Measurements from ENCODE around the gene ARVCF.
A peak's percentile ranks its signal among the peaks of the same experiment; 100 is the strongest.

The ARVCF gene

GRCh38 chr22:20018001-20018400 is 1.4 kb upstream of the ARVCF start:
- H3K4me3 ChIP-seq (ENCODE audit: low read length) = no peak overlapping the region
- TF ChIP-seq, protein P1, sequence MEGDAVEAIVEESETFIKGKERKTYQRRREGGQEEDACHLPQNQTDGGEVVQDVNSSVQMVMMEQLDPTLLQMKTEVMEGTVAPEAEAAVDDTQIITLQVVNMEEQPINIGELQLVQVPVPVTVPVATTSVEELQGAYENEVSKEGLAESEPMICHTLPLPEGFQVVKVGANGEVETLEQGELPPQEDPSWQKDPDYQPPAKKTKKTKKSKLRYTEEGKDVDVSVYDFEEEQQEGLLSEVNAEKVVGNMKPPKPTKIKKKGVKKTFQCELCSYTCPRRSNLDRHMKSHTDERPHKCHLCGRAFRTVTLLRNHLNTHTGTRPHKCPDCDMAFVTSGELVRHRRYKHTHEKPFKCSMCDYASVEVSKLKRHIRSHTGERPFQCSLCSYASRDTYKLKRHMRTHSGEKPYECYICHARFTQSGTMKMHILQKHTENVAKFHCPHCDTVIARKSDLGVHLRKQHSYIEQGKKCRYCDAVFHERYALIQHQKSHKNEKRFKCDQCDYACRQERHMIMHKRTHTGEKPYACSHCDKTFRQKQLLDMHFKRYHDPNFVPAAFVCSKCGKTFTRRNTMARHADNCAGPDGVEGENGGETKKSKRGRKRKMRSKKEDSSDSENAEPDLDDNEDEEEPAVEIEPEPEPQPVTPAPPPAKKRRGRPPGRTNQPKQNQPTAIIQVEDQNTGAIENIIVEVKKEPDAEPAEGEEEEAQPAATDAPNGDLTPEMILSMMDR (conservative IDR thresholded peaks at IDR 0.05; ENCODE audit: low read length) = no peak
- no peak for DNase-seq (ENCODE audit: low read depth)

DNA sequence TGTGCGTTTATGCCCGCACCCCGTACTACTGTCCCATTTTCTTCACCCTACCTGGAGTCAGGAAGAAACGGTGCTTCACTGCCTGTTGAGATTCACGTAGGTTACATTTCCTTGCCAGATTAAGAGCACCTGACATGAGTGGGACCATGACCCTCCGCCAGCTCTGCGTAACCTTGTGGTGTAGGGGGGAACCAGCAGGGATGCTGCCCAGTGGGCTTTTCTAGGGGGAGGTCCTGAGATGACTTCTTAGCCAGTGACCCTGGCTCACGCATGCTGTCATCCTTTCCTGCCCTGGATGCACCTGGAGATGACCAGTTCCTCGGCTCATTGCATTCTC is 967 bp upstream of the ARVCF start:
- TF ChIP-seq, protein P1 (conservative IDR thresholded peaks at IDR 0.05; ENCODE audit: low read length) = no peak
- no peak overlapping the region for H3K4me3 ChIP-seq (ENCODE audit: low read length)

DNA sequence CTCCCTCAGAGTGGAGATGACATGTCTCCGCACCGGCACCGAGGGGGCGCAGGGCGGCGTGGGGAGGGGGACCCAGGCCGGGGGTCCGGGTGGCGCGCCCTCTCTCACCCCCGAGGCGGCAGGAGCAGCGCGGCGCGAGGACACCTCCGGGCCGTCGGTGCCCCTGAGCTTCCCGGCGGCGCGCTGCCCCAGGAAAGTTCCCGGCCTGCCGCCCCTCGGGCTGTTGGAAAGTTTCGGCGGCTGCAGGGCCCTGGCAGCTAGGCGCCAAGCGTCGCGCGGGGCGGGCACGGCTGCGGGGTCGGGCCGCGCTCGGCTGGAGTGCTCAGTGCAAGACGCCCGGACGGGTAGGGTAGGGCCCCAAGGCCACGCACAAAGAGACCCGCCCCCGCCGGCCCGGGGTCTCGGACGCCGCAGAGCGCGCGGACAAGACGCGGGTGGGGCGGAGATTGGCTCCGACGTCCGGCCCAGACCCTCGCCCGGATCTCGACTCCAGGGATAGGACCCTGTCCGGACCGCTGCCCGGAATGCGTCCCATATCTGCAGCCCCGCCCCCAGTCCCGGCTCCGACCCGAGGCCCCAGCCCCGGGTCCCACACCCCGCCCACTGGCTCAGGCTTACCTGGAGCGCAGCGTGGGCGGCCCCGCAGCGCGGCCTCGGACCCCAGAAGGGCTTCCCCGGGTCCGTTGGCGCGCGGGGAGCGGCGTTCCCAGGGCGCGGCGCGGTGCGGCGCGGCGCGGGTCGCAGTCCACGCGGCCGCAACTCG is 471 bp downstream of the ARVCF start:
- DNase-seq (ENCODE audit: low read depth) = no peak
- TF ChIP-seq, protein P1 (conservative IDR thresholded peaks at IDR 0.05; ENCODE audit: low read length) = no peak

More for the DNA sequence above, 967 bp upstream of the ARVCF start:
- DNase-seq (ENCODE audit: low read depth) = no peak

GRCh38 chr22:20015187-20015625 is 1.4 kb downstream of the ARVCF start:
- DNase-seq (ENCODE audit: low read depth) = no peak
- no peak overlapping the region for H3K4me3 ChIP-seq (ENCODE audit: low read length)
- TF ChIP-seq, protein P1 (conservative IDR thresholded peaks at IDR 0.05; ENCODE audit: low read length) = no peak

More for the DNA sequence above, 471 bp downstream of the ARVCF start:
- H3K4me3 ChIP-seq (ENCODE audit: low read length) = peak overlapping the region; percentile 54

DNA sequence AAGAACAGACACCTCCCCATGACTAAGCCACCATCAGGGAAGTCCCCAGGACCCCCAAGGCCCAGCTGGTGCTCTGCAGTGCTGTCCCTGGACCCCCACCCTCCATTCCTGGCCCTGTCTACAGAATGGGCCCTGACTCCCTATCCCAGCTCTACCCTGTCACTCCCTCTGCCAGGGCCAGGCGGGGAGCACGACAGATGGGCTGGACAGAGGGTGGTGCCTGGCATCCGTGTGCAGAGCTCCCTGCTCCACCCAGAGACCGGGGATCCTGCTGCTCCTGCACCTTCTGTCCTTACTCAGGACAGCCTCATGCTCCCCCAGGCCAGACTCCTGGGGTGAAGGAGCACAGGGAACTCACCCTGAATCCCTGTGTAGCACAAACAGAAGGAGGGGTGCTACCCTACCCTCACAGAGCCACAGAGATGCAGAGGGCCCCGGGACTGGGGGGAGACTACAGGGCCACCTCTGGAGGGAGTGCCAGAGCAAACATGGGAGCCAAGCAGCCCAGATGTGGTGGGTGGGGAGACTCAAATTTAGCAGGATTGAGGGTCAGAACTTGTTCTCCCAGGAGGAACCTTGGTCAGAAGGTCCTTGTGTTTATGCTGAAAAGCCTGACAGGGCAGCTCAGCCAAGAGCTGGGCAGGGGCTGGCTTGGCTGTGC is 2.0 kb downstream of the ARVCF start:
- no peak for DNase-seq (ENCODE audit: low read depth)
- TF ChIP-seq, protein P1 (conservative IDR thresholded peaks at IDR 0.05; ENCODE audit: low read length) = no peak
- no peak overlapping the region for H3K4me3 ChIP-seq (ENCODE audit: low read length)

GRCh38 chr22:20013382-20013871 is 3.2 kb downstream of the ARVCF start:
- no peak overlapping the region for H3K4me3 ChIP-seq (ENCODE audit: low read length)
- TF ChIP-seq, protein P1 (conservative IDR thresholded peaks at IDR 0.05; ENCODE audit: low read length) = peak; percentile 73
- DNase-seq (ENCODE audit: low read depth) = peak; percentile 39

Data from AG10803 (cell line).